ENCODE data around the gene MATN1. TPM values are rescaled to one million over a fixed set of nuclear protein-coding genes. Genes with fewer than 3 reads are reported as not detected.

MATN1 gene
- polyA plus RNA-seq, 1 donor from 2014 or later: 0.22 TPM

DNA sequence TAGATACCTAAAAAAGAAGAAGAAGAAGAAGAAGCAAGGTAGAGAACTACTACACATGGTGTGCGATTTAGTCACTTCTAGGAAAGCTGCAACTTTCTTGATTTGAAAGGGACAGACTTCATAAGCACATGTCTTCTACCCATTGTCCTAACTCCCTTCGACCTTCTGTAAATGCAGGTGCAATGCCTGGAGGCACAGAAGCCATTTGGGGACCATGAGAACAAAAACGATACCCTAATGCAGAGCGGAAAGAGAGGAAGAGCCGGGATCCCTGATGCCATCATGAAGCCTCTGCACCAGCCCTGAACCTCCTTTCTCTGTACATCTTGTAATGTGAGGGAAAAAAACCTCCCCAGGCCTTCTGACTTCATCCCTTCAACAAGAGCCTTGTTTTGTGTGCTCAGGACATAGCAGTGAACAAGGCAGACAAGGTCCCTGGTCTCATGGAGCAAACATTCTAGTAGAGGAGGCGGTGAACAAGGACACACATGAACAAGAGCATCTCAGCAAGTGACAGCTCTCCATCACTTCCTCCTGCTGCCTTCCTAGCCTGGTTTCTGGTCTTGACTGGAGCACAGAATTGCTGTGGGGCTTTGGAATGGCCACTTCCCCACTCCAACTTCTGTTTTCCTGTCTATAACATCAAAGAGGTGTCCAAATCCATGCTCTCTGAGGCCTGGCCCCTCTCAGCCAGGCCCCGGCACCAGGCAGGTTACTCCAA lies 39.7 kb upstream of the MATN1 start:
- H3K27me3 ChIP-seq (ENCODE audit: insufficient read depth, low read depth, low read length): no peaks in the 10 kb centered on the region
- no peaks in the 10 kb centered on the region for H3F3A ChIP-seq (ENCODE audit: insufficient read depth, low read length, poor library complexity, severe bottlenecking)
- H3K79me2 ChIP-seq (replicated peaks; ENCODE audit: insufficient read depth, low read length): no peaks in the 10 kb centered on the region
- TF ChIP-seq TAF1 (IDR thresholded peaks at IDR 0.05; ENCODE audit: low read depth) (no peak), RAD21 (conservative IDR thresholded peaks at IDR 0.05) (no peak), REST (IDR thresholded peaks at IDR 0.05; ENCODE audit: borderline replicate concordance) (no peak), CTCF (IDR thresholded peaks at IDR 0.05; ENCODE audit: poor library complexity, severe bottlenecking) (no peak), EZH2 (IDR thresholded peaks at IDR 0.05; ENCODE audit: borderline replicate concordance, insufficient read depth, low read length, poor library complexity, severe bottlenecking) (no peak), POLR2AphosphoS5 (IDR thresholded peaks at IDR 0.05) (no peak), SMC3 (conservative IDR thresholded peaks at IDR 0.05; ENCODE audit: poor library complexity) (no peak), EP300 (conservative IDR thresholded peaks at IDR 0.05; ENCODE audit: poor library complexity, severe bottlenecking) (no peak), MXI1 (conservative IDR thresholded peaks at IDR 0.05; ENCODE audit: poor library complexity, severe bottlenecking) (no peak)
- H2AFZ ChIP-seq (ENCODE audit: low read depth, low read length): no peak overlapping the region
- no peak overlapping the region for H3K27ac ChIP-seq (ENCODE audit: low read length)
- no peak overlapping the region for H3K4me3 ChIP-seq (ENCODE audit: low read length)
- no peaks in the 10 kb centered on the region for H3K9me3 ChIP-seq (ENCODE audit: low read length)
- no peaks in the 10 kb centered on the region for H3K9me2 ChIP-seq (ENCODE audit: insufficient read depth, low read length)
- no peak overlapping the region for H3K4me2 ChIP-seq (ENCODE audit: low read length)
- H3K9ac ChIP-seq (ENCODE audit: low read length): no peak overlapping the region
- H4K20me1 ChIP-seq (ENCODE audit: insufficient read depth): no peaks in the 10 kb centered on the region
- H3K36me3 ChIP-seq (ENCODE audit: insufficient read depth, low read length): no peaks in the 10 kb centered on the region

DNA sequence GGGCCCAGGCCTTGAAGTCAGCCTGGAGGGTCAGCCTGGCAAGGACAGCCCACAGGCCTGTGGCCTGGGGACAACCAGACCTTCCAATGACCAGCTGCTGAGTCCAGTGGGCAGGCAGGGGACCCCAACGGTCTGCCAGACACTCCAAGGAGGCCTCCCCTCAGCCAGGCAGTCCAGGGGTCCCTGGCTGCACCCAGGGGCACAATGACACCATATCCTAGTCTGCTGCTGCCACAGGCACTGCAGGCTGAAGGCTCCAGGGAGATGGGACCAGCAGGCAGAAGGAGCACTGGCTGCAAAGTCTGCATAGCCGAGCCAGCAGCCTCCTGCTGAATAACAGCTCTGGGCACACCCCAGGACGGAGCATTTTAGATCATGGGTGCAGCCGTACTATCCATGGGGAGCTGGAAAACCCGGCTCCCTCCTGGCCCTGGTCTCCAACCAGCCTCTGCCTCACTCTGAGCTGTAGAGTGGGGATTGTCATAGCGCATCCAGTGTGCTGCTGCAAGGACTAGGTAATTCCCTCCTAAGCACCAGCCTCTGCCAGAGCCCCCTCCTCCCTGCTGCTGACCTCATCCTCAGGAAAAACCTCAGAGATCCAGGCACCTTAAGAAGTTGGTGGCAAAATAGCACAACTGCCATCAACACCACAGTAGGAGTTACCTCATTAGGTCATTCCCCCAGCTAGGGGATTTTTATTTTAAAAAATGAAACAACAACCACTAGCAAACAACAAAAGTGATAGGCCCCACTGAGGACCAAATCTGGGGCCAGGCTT lies 39.0 kb upstream of the MATN1 start:
- no peaks in the 10 kb centered on the region for H4K20me1 ChIP-seq (ENCODE audit: insufficient read depth)
- H3K4me3 ChIP-seq (ENCODE audit: low read length): no peak overlapping the region
- no peaks in the 10 kb centered on the region for H3F3A ChIP-seq (ENCODE audit: insufficient read depth, low read length, poor library complexity, severe bottlenecking)
- no peak overlapping the region for H3K27ac ChIP-seq (ENCODE audit: low read length)
- H3K27me3 ChIP-seq (ENCODE audit: insufficient read depth, low read depth, low read length): no peaks in the 10 kb centered on the region
- H2AFZ ChIP-seq (ENCODE audit: low read depth, low read length): no peak overlapping the region
- H3K9me3 ChIP-seq (ENCODE audit: low read length): no peaks in the 10 kb centered on the region
- TF ChIP-seq TAF1 (IDR thresholded peaks at IDR 0.05; ENCODE audit: low read depth) (no peak), CTCF (IDR thresholded peaks at IDR 0.05; ENCODE audit: poor library complexity, severe bottlenecking) (no peak), EZH2 (IDR thresholded peaks at IDR 0.05; ENCODE audit: borderline replicate concordance, insufficient read depth, low read length, poor library complexity, severe bottlenecking) (no peak)
- no peak overlapping the region for H3K9ac ChIP-seq (ENCODE audit: low read length)
- no peaks in the 10 kb centered on the region for H3K9me2 ChIP-seq (ENCODE audit: insufficient read depth, low read length)
- H3K36me3 ChIP-seq (ENCODE audit: insufficient read depth, low read length): no peaks in the 10 kb centered on the region
- no peaks in the 10 kb centered on the region for H3K79me2 ChIP-seq (replicated peaks; ENCODE audit: insufficient read depth, low read length)
- no peak overlapping the region for H3K4me2 ChIP-seq (ENCODE audit: low read length)

All from neural cell (in vitro differentiated cells).